SK-N-SH treated with all-trans-retinoic acid at 6 μM for 48 hours (cell line): ENCODE results near the gene DDX50.

ENCODE experiments used
- ATAC-seq: fragments of 200-7000 bp; cut with Tn5 transposase; 3 replicates; pipeline ENCODE4 v1.9.1; 2020; ENCODE audit warnings: mild to moderate bottlenecking, moderate library complexity
- BACH2 ChIP-seq: fragments of 250-450 bp; sonication (Bioruptor Pico); IDR thresholded peaks from 2 replicates; pipeline ENCODE4 v1.9.0; 2021; ENCODE audit warnings: mild to moderate bottlenecking, borderline replicate concordance
- CSDC2 ChIP-seq: fragments of 250-450 bp; sonication (Bioruptor Pico); IDR thresholded peaks from 2 replicates; pipeline ENCODE4 v1.5.0; 2020; ENCODE audit warnings: mild to moderate bottlenecking, moderate library complexity
- ESRRG ChIP-seq: fragments of 250-450 bp; sonication (Bioruptor Pico); IDR thresholded peaks from 2 replicates; pipeline ENCODE4 v1.6.1; 2021; ENCODE audit warnings: mild to moderate bottlenecking
- ISL1 ChIP-seq: fragments of 250-450 bp; sonication (Bioruptor Pico); IDR thresholded peaks from 2 replicates; pipeline ENCODE4 v2.1.2; 2022; ENCODE audit warnings: mild to moderate bottlenecking, moderate library complexity
- OSR1 ChIP-seq: fragments of 250-450 bp; sonication (Bioruptor Pico); IDR thresholded peaks from 2 replicates; pipeline ENCODE4 v1.8.0; 2022; ENCODE audit warnings: moderate library complexity, mild to moderate bottlenecking, inconsistent platforms
- PATZ1 ChIP-seq: fragments of 250-450 bp; sonication (Bioruptor Pico); IDR thresholded peaks from 2 replicates; pipeline ENCODE4 v1.8.0; 2020; ENCODE audit warnings: mild to moderate bottlenecking, moderate library complexity, borderline replicate concordance
- PPARA ChIP-seq: fragments of 250-450 bp; sonication (Bioruptor Pico); IDR thresholded peaks from 2 replicates; pipeline ENCODE4 v1.5.0; 2020; ENCODE audit warnings: mild to moderate bottlenecking, borderline replicate concordance
- RARB ChIP-seq: fragments of 250-450 bp; sonication (Bioruptor Pico); IDR thresholded peaks from 2 replicates; pipeline ENCODE4 v1.8.0; 2021; ENCODE audit warnings: mild to moderate bottlenecking, moderate library complexity
- SNAI2 ChIP-seq: fragments of 250-450 bp; sonication (Bioruptor Pico); IDR thresholded peaks from 2 replicates; pipeline ENCODE4 v1.5.0; 2020; ENCODE audit warnings: mild to moderate bottlenecking, moderate library complexity
- TCF4 ChIP-seq: fragments of 250-450 bp; sonication (Bioruptor Pico); IDR thresholded peaks from 2 replicates; pipeline ENCODE4 v1.8.0; 2021; ENCODE audit warnings: mild to moderate bottlenecking, moderate library complexity, borderline replicate concordance
- TOX ChIP-seq: fragments of 250-450 bp; sonication (Bioruptor Pico); IDR thresholded peaks from 2 replicates; pipeline ENCODE4 v1.8.0; 2021; ENCODE audit warnings: mild to moderate bottlenecking, moderate library complexity, borderline replicate concordance
- ZC3H10 ChIP-seq: fragments of 250-450 bp; sonication (Bioruptor Pico); IDR thresholded peaks from 2 replicates; pipeline ENCODE4 v1.5.1; 2021; ENCODE audit warnings: mild to moderate bottlenecking, moderate library complexity
- ZFP3 ChIP-seq: fragments of 250-450 bp; sonication (Bioruptor Pico); IDR thresholded peaks from 2 replicates; pipeline ENCODE4 v1.5.0; 2020; ENCODE audit warnings: mild to moderate bottlenecking, moderate library complexity
- ZFP30 ChIP-seq: fragments of 450-650 bp; formaldehyde crosslinking; IDR thresholded peaks from 2 replicates; pipeline ENCODE4 v1.5.0; 2022; ENCODE audit warnings: mild to moderate bottlenecking, moderate library complexity
- ZNF565 ChIP-seq: fragments of 450-650 bp; formaldehyde crosslinking; conservative IDR thresholded peaks from 2 replicates; pipeline ENCODE4 v1.5.0; 2020; ENCODE audit warnings: low read depth, mild to moderate bottlenecking, moderate library complexity
- TF ChIP-seq, protein P1 (sequence below): fragments of 250-450 bp; sonication (Bioruptor Pico); IDR thresholded peaks from 2 replicates; pipeline ENCODE4 v1.5.1; 2021; ENCODE audit warnings: mild to moderate bottlenecking, moderate library complexity
- TF ChIP-seq, protein P2 (sequence below): fragments of 250-450 bp; sonication (Bioruptor Pico); IDR thresholded peaks from 2 replicates; pipeline ENCODE4 v1.8.0; 2021; ENCODE audit warnings: low read depth, mild to moderate bottlenecking, moderate library complexity, borderline replicate concordance
- TF ChIP-seq, protein P3 (sequence below): fragments of 250-450 bp; sonication (Bioruptor Pico); IDR thresholded peaks from 2 replicates; pipeline ENCODE4 v1.5.1; 2020; ENCODE audit warnings: low read depth, mild to moderate bottlenecking, moderate library complexity
- TF ChIP-seq, protein P4 (sequence below): fragments of 250-450 bp; sonication (Bioruptor Pico); IDR thresholded peaks from 2 replicates; pipeline ENCODE4 v1.5.0; 2020; ENCODE audit warnings: mild to moderate bottlenecking, moderate library complexity

DDX50 gene

GRCh38 chr10:68870545-68871104 is 30.5 kb upstream of the DDX50 start:
- ATAC-seq, result peak; percentile 25
- TF ChIP-seq, protein P1, sequence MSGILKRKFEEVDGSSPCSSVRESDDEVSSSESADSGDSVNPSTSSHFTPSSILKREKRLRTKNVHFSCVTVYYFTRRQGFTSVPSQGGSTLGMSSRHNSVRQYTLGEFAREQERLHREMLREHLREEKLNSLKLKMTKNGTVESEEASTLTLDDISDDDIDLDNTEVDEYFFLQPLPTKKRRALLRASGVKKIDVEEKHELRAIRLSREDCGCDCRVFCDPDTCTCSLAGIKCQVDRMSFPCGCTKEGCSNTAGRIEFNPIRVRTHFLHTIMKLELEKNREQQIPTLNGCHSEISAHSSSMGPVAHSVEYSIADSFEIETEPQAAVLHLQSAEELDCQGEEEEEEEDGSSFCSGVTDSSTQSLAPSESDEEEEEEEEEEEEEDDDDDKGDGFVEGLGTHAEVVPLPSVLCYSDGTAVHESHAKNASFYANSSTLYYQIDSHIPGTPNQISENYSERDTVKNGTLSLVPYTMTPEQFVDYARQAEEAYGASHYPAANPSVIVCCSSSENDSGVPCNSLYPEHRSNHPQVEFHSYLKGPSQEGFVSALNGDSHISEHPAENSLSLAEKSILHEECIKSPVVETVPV (CRISPR knock-in tag), result no peak
- TF ChIP-seq TCF4, result no peak
- no peak for TF ChIP-seq ZFP30
- no peak for TF ChIP-seq RARB (CRISPR knock-in tag)
- no peak for TF ChIP-seq PPARA (CRISPR knock-in tag)
- no peak for TF ChIP-seq PATZ1 (CRISPR knock-in tag)
- TF ChIP-seq ZC3H10 (CRISPR knock-in tag), result no peak
- TF ChIP-seq, protein P2, sequence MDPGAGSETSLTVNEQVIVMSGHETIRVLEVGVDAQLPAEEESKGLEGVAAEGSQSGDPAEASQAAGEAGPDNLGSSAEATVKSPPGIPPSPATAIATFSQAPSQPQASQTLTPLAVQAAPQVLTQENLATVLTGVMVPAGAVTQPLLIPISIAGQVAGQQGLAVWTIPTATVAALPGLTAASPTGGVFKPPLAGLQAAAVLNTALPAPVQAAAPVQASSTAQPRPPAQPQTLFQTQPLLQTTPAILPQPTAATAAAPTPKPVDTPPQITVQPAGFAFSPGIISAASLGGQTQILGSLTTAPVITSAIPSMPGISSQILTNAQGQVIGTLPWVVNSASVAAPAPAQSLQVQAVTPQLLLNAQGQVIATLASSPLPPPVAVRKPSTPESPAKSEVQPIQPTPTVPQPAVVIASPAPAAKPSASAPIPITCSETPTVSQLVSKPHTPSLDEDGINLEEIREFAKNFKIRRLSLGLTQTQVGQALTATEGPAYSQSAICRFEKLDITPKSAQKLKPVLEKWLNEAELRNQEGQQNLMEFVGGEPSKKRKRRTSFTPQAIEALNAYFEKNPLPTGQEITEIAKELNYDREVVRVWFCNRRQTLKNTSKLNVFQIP (CRISPR knock-in tag), result no peak
- TF ChIP-seq ZNF565 (CRISPR knock-in tag), result no peak
- TF ChIP-seq BACH2, result no peak
- TF ChIP-seq CSDC2 (CRISPR knock-in tag), result no peak
- TF ChIP-seq, protein P3, sequence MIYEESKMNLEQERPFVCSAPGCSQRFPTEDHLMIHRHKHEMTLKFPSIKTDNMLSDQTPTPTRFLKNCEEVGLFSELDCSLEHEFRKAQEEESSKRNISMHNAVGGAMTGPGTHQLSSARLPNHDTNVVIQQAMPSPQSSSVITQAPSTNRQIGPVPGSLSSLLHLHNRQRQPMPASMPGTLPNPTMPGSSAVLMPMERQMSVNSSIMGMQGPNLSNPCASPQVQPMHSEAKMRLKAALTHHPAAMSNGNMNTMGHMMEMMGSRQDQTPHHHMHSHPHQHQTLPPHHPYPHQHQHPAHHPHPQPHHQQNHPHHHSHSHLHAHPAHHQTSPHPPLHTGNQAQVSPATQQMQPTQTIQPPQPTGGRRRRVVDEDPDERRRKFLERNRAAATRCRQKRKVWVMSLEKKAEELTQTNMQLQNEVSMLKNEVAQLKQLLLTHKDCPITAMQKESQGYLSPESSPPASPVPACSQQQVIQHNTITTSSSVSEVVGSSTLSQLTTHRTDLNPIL (CRISPR knock-in tag), result no peak
- no peak for TF ChIP-seq ESRRG (CRISPR knock-in tag)
- no peak for TF ChIP-seq TOX (CRISPR knock-in tag)
- no peak for TF ChIP-seq OSR1 (CRISPR knock-in tag)
- TF ChIP-seq, protein P4, sequence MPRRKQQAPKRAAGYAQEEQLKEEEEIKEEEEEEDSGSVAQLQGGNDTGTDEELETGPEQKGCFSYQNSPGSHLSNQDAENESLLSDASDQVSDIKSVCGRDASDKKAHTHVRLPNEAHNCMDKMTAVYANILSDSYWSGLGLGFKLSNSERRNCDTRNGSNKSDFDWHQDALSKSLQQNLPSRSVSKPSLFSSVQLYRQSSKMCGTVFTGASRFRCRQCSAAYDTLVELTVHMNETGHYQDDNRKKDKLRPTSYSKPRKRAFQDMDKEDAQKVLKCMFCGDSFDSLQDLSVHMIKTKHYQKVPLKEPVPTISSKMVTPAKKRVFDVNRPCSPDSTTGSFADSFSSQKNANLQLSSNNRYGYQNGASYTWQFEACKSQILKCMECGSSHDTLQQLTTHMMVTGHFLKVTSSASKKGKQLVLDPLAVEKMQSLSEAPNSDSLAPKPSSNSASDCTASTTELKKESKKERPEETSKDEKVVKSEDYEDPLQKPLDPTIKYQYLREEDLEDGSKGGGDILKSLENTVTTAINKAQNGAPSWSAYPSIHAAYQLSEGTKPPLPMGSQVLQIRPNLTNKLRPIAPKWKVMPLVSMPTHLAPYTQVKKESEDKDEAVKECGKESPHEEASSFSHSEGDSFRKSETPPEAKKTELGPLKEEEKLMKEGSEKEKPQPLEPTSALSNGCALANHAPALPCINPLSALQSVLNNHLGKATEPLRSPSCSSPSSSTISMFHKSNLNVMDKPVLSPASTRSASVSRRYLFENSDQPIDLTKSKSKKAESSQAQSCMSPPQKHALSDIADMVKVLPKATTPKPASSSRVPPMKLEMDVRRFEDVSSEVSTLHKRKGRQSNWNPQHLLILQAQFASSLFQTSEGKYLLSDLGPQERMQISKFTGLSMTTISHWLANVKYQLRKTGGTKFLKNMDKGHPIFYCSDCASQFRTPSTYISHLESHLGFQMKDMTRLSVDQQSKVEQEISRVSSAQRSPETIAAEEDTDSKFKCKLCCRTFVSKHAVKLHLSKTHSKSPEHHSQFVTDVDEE, result no peak
- no peak for TF ChIP-seq ZFP3 (CRISPR knock-in tag)
- no peak for TF ChIP-seq SNAI2 (CRISPR knock-in tag)
- no peak for TF ChIP-seq ISL1

DNA sequence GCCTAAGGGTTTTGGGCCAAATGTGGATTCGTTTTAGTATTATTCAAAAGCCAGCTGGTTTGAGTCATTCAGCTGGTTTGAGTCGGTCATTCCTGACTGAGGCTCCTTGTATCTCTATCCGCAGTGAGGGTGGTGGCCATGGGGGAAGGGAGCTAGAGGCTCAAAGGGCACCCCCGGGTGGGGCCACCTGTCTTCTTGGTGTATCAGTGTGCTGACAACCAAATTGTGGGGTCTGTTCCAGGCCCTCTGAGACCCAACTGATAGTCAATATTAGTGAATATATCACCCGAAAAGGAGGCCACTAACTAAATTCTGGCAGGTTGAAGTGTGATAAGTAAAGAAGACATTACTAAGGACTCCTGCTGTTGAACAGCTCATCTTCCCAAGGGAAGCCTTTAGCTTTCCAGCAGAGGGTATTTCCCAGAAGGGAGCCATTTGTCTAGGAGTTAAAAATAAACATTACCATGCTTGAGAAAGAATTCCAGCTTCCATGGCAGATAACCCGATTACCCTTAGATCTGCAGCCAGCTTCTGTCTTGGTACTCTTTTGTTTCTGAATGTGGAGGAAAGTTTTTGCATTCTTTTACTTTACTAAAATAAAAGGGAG is 29.9 kb upstream of the DDX50 start:
- TF ChIP-seq ZFP30, result no peak
- TF ChIP-seq ESRRG (CRISPR knock-in tag), result no peak
- TF ChIP-seq, protein P2 (CRISPR knock-in tag), result no peak
- no peak for TF ChIP-seq ZC3H10 (CRISPR knock-in tag)
- no peak for TF ChIP-seq SNAI2 (CRISPR knock-in tag)
- TF ChIP-seq, protein P3 (CRISPR knock-in tag), result no peak
- peak; percentile 38; the same call in 1 of the 2 replicates for TF ChIP-seq ISL1
- no peak for TF ChIP-seq OSR1 (CRISPR knock-in tag)
- ATAC-seq, result peak; percentile 75
